ENCODE data around the gene DAO. TPM values are rescaled to one million over a fixed set of nuclear protein-coding genes. Genes with fewer than 3 reads are reported as not detected.

The DAO gene
- total and polyA plus RNA-seq, 4 donors, result 0.24 to 1.4 (median 0.40) TPM; not detected in 1

DNA sequence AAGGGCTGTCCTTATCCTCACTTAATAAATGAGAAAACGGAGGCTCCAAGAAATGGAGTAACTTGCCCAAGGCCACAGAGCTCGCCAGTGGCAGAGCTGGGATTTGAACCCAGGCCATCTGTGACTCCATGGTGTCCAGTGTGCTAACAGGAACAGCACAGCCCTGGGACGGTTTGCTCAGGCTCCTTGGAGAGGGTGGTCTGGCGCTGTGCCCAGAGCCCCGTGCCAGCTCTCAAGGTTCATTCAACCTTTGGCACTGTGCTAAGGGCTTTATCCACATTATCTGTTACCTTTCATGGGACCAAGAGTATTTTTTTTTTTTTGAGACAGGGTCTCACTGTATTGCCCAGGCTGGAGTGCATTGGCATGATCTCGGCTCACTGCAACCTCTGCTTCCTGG, 8.1 kb downstream of the DAO start:
- no peak for DNase-seq (ENCODE audit: low read depth in 4 of 6, low spot score in 6 of 6)
- 56% methylated on average over 6 of the region's 6 CpGs for WGBS (ENCODE audit: insufficient coverage)
- peaks cover 2% of the 10 kb centered on the region for H3K9me3 ChIP-seq (ENCODE audit: control insufficient read depth, insufficient read depth, low read length)
- peaks cover 3% of the 10 kb centered on the region for H3K4me1 ChIP-seq (ENCODE audit: control insufficient read depth, insufficient read depth, low read length)
- H3K36me3 ChIP-seq (ENCODE audit: control insufficient read depth, insufficient read depth, low read length), result no peaks in the 10 kb centered on the region
- no peaks in the 10 kb centered on the region for H3K27me3 ChIP-seq (ENCODE audit: control insufficient read depth, insufficient read depth, low read length)
- no peak overlapping the region for H3K27ac ChIP-seq (ENCODE audit: low read depth, low read length)
- H3K4me3 ChIP-seq (ENCODE audit: low read depth, low read length), result no peak overlapping the region

DNA sequence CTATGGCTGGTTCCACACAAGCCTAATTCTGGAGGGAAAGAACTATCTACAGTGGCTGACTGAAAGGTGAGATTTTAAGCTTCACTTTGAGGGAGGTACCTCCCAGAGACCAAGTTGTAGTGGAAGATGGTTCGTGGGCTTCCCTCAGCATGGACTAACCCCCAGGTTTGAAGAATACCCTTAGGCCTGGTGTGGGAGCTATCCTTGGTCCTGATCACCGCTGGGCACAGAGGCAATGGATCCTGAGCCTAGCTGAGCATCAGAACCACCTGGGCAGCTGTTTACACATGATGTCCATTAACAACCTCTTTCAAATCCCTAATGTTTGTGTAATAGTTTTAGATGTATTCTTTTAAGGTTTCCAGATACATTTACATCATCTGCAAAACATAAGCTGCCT, 10.3 kb downstream of the DAO start:
- Histone ChIP-seq H3K27me3 (ENCODE audit: control insufficient read depth, insufficient read depth, low read length) (no peaks in the 10 kb centered on the region), H3K9me3 (ENCODE audit: control insufficient read depth, insufficient read depth, low read length) (peaks cover 2% of the 10 kb centered on the region), H3K27ac (ENCODE audit: low read depth, low read length) (no peak overlapping the region), H3K36me3 (ENCODE audit: control insufficient read depth, insufficient read depth, low read length) (no peaks in the 10 kb centered on the region), H3K4me1 (ENCODE audit: control insufficient read depth, insufficient read depth, low read length) (peaks cover 3% of the 10 kb centered on the region), H3K4me3 (ENCODE audit: low read depth, low read length) (no peak overlapping the region)
- 38% methylated on average over 1 of the region's 2 CpGs for WGBS (ENCODE audit: insufficient coverage)
- no peak for DNase-seq (ENCODE audit: low read depth in 4 of 6, low spot score in 6 of 6)

DNA sequence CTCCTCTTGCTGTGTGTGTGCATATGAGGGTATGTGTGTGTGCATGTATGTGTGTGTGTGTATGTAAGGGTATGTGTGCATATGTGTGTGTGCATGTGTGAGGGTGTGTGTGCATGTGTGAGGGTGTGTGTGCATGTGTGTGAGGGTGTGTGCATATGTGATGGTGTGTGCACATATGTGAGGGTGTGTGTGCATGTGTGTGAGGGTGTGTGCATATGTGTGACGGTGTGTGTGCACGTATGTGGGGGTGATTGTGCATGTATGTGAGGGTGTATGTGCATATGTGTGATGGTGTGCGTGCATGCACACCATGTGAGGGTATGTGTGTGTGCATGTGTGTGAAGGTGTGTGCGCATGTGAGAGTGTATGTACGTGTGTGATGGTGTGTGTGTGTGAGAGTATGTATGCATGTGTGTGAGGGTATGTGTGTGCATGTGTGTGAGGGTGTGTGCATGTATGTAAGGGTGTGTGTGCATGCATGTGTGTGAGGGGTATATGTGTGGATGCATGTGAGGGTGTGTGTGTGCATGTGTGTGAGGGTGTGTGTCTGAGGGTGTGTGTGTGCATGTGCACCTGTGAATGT, 15.4 kb downstream of the DAO start:
- Histone ChIP-seq H3K36me3 (ENCODE audit: control insufficient read depth, insufficient read depth, low read length) (no peaks in the 10 kb centered on the region), H3K9me3 (ENCODE audit: control insufficient read depth, insufficient read depth, low read length) (peaks cover under 1% of the 10 kb centered on the region)
- 81% methylated on average over 5 of the region's 5 CpGs for WGBS (ENCODE audit: insufficient coverage)

DNA sequence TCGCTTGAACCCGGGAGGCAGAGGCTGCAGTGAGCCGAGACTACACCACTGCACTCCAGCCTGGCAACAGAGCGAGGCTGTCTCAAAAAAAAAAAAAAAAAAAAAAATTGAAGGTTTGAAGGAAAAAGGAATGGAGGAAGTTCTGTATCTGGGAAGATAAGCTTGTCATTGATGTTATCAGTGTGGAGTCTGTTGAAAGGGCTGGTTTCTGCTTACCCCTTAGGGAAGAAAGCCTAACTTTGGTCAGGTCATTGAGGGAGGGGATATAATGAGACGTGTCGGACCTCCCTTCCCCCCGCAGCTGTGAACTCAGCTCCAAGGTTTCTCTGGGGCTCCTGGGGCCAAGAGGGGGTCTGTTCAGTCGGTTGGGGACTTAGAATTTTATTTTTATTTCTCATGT, 16.4 kb downstream of the DAO start:
- Histone ChIP-seq H3K9me3 (ENCODE audit: control insufficient read depth, insufficient read depth, low read length) (no peaks in the 10 kb centered on the region), H3K4me1 (ENCODE audit: control insufficient read depth, insufficient read depth, low read length) (no peaks in the 10 kb centered on the region), H3K27me3 (ENCODE audit: control insufficient read depth, insufficient read depth, low read length) (no peaks in the 10 kb centered on the region), H3K27ac (ENCODE audit: low read depth, low read length) (no peak overlapping the region), H3K36me3 (ENCODE audit: control insufficient read depth, insufficient read depth, low read length) (no peaks in the 10 kb centered on the region), H3K4me3 (ENCODE audit: low read depth, low read length) (no peak overlapping the region)
- WGBS (ENCODE audit: insufficient coverage), result 89% methylated on average over 4 of the region's 8 CpGs
- DNase-seq (ENCODE audit: low read depth in 4 of 6, low spot score in 6 of 6), result no peak

More for the DNA sequence above, 15.4 kb downstream of the DAO start:
- no peak for DNase-seq (ENCODE audit: low read depth in 4 of 6, low spot score in 6 of 6)
- Histone ChIP-seq H3K4me1 (ENCODE audit: control insufficient read depth, insufficient read depth, low read length) (no peaks in the 10 kb centered on the region), H3K27ac (ENCODE audit: low read depth, low read length) (no peak overlapping the region), H3K27me3 (ENCODE audit: control insufficient read depth, insufficient read depth, low read length) (no peaks in the 10 kb centered on the region), H3K4me3 (ENCODE audit: low read depth, low read length) (no peak overlapping the region)

DNA sequence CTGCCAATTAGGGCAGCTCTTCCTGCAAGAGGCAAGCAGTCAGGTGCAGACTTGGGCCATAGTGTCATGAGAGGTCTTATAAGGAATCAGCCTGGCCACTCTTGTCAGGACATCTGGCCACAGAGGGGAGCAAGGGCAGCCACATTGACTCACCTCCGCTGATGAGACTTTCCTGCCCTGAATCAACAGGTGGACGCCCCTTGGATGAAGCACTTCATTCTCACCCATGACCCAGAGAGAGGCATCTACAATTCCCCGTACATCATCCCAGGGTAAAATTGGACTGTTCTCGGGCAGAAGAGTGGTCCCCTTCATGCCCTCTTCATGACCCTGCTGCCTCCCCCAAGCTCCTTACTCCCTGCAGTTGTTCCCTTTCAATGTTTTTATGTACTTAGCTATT, 16.9 kb downstream of the DAO start:
- Histone ChIP-seq H3K4me1 (ENCODE audit: control insufficient read depth, insufficient read depth, low read length) (no peaks in the 10 kb centered on the region), H3K36me3 (ENCODE audit: control insufficient read depth, insufficient read depth, low read length) (no peaks in the 10 kb centered on the region), H3K9me3 (ENCODE audit: control insufficient read depth, insufficient read depth, low read length) (no peaks in the 10 kb centered on the region), H3K27me3 (ENCODE audit: control insufficient read depth, insufficient read depth, low read length) (no peaks in the 10 kb centered on the region), H3K27ac (ENCODE audit: low read depth, low read length) (no peak overlapping the region), H3K4me3 (ENCODE audit: low read depth, low read length) (no peak overlapping the region)
- 88% methylated on average over 1 of the region's 4 CpGs for WGBS (ENCODE audit: insufficient coverage)
- DNase-seq (ENCODE audit: low read depth in 4 of 6, low spot score in 6 of 6), result no peak

DNA sequence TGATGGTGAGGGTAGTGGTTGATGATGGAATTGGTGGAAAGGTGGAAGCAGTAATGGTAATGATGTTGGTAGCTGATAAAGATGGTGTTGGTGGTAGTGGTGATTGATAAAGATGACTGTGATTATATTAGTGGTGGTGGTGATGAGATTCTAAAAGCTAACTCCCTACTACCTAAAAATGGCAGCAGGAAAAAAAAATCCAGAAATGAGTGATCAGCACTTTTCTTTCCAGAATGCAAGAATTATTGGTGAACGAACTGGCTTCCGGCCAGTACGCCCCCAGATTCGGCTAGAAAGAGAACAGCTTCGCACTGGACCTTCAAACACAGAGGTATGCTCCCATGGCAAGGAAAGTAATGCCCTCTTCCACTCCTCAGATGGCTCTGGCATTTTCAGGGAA, 19.3 kb downstream of the DAO start:
- DNase-seq (ENCODE audit: low read depth in 4 of 6, low spot score in 6 of 6), result no peak
- Histone ChIP-seq H3K4me1 (ENCODE audit: control insufficient read depth, insufficient read depth, low read length) (no peaks in the 10 kb centered on the region), H3K27me3 (ENCODE audit: control insufficient read depth, insufficient read depth, low read length) (no peaks in the 10 kb centered on the region), H3K36me3 (ENCODE audit: control insufficient read depth, insufficient read depth, low read length) (no peaks in the 10 kb centered on the region), H3K27ac (ENCODE audit: low read depth, low read length) (no peak overlapping the region), H3K9me3 (ENCODE audit: control insufficient read depth, insufficient read depth, low read length) (no peaks in the 10 kb centered on the region), H3K4me3 (ENCODE audit: low read depth, low read length) (no peak overlapping the region)
- 85% methylated on average over 5 of the region's 5 CpGs for WGBS (ENCODE audit: insufficient coverage)

DNA sequence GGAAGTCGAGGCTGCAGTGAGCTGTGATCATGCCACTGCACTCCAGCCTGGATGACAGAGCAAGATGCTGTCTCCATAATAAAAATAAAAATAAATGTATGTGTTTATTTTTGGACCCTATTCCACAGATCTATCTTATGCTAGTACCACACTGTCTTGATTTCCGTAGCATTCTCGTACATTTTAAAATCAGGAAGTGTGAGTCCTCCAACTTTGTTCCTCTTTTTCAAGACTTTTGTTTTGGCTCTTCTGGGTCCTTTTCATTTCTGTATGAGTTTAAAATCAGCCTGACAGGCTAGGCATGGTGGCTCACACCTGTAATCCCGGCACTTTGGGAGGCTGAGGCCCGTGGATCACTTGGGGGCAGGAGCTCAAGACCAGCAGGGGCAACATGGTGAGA, 25.8 kb downstream of the DAO start:
- no peaks in the 10 kb centered on the region for H3K9me3 ChIP-seq (ENCODE audit: control insufficient read depth, insufficient read depth, low read length)
- H3K36me3 ChIP-seq (ENCODE audit: control insufficient read depth, insufficient read depth, low read length), result no peaks in the 10 kb centered on the region
- H3K27ac ChIP-seq (ENCODE audit: low read depth, low read length), result no peak overlapping the region
- no peaks in the 10 kb centered on the region for H3K4me1 ChIP-seq (ENCODE audit: control insufficient read depth, insufficient read depth, low read length)
- H3K27me3 ChIP-seq (ENCODE audit: control insufficient read depth, insufficient read depth, low read length), result no peaks in the 10 kb centered on the region
- H3K4me3 ChIP-seq (ENCODE audit: low read depth, low read length), result no peak overlapping the region
- 85% methylated on average over 2 of the region's 5 CpGs for WGBS (ENCODE audit: insufficient coverage)
- no peak for DNase-seq (ENCODE audit: low read depth in 4 of 6, low spot score in 6 of 6)

DNA sequence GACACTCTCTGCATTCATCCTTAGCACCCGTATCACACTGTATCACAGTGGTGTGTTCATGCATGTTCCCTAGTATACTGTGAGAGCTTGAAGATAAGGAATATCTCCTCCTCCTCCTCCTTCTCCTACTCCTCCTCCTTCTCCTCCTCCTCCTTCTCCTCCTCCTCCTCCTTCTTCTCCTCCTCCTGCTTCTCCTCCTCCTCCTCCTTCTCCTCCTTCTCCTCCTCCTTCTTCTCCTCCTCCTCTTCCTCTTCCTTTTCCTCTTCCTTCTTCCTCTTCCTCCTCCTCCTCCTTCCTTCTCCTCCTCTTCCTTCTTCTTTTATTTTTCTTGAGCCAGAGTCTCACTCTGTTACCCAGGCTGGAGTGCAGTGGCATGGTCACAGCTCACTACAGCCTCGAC, 27.1 kb downstream of the DAO start:
- no peaks in the 10 kb centered on the region for H3K9me3 ChIP-seq (ENCODE audit: control insufficient read depth, insufficient read depth, low read length)
- peaks cover 6% of the 10 kb centered on the region for H3K36me3 ChIP-seq (ENCODE audit: control insufficient read depth, insufficient read depth, low read length)
- DNase-seq (ENCODE audit: low read depth in 4 of 6, low spot score in 6 of 6), result no peak
- H3K27me3 ChIP-seq (ENCODE audit: control insufficient read depth, insufficient read depth, low read length), result no peaks in the 10 kb centered on the region
- WGBS (ENCODE audit: insufficient coverage), result no CpG with 5 or more reads among the region's 2 CpGs
- H3K27ac ChIP-seq (ENCODE audit: low read depth, low read length), result no peak overlapping the region
- no peak overlapping the region for H3K4me3 ChIP-seq (ENCODE audit: low read depth, low read length)
- peaks cover 3% of the 10 kb centered on the region for H3K4me1 ChIP-seq (ENCODE audit: control insufficient read depth, insufficient read depth, low read length)

DNA sequence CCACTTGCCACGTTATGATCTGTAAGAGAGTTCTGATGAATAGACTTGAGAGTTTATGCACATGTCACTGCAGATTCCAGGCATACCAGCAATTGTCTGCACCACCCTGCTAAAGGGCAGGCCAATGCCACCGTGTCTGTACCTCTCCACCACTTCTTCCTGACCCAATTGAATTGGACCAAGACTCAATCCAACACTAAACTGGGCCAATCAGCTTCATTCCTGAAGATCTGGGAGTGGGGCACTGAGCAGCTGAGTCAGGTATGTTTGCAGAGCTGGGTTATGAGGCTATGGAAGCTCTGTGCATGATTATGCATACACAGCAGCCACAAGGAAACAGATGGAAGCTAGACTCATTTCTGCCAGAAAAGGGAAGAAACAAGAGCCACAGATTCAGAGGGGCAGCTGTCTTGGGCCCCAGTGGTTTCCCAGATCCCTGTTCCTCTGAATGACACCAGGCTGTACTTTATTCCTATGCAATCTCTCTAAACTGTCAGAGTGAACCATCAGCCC, 28.0 kb downstream of the DAO start:
- Histone ChIP-seq H3K27ac (ENCODE audit: low read depth, low read length) (no peak overlapping the region), H3K36me3 (ENCODE audit: control insufficient read depth, insufficient read depth, low read length) (peaks cover 10% of the 10 kb centered on the region), H3K9me3 (ENCODE audit: control insufficient read depth, insufficient read depth, low read length) (peaks cover 2% of the 10 kb centered on the region), H3K27me3 (ENCODE audit: control insufficient read depth, insufficient read depth, low read length) (no peaks in the 10 kb centered on the region), H3K4me3 (ENCODE audit: low read depth, low read length) (no peak overlapping the region), H3K4me1 (ENCODE audit: control insufficient read depth, insufficient read depth, low read length) (peaks cover 3% of the 10 kb centered on the region)
- DNase-seq (ENCODE audit: low read depth in 4 of 6, low spot score in 6 of 6), result peak in 1 of 6 donors; percentile 40
- WGBS (ENCODE audit: insufficient coverage), result 38% methylated on average over 1 of the region's 2 CpGs

DNA sequence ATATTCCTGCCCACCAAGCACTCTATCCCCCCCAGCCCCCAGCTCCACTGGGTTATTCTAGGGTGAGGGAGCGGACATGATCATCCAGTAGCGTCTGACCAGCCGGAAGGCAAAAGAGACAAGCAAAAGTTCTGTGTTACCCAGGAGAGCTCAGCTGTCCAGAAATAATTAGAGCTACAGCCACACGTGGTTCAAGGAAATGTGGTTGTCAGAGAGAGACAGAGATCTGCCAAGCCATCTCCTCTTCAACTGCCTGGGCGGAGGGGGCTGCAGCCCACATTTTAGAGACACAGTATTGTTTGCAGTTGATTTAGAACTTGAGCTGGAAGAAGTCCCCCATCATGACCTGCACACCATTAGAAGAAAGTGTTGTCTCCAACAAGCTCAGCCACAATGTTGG, 30.4 kb downstream of the DAO start:
- peaks cover 11% of the 10 kb centered on the region for H3K36me3 ChIP-seq (ENCODE audit: control insufficient read depth, insufficient read depth, low read length)
- H3K9me3 ChIP-seq (ENCODE audit: control insufficient read depth, insufficient read depth, low read length), result peaks cover 2% of the 10 kb centered on the region
- no peaks in the 10 kb centered on the region for H3K27me3 ChIP-seq (ENCODE audit: control insufficient read depth, insufficient read depth, low read length)
- peaks cover 3% of the 10 kb centered on the region for H3K4me1 ChIP-seq (ENCODE audit: control insufficient read depth, insufficient read depth, low read length)
- DNase-seq (ENCODE audit: low read depth in 4 of 6, low spot score in 6 of 6), result peak in 3 of 6 donors; percentile 30 to 68 (median 46)
- no peak overlapping the region for H3K27ac ChIP-seq (ENCODE audit: low read depth, low read length)
- WGBS (ENCODE audit: insufficient coverage), result 28% methylated on average over 4 of the region's 5 CpGs
- no peak overlapping the region for H3K4me3 ChIP-seq (ENCODE audit: low read depth, low read length)

Measured in spinal cord (tissue), 10 donors.